Measurements from ENCODE around the gene POU2AF1.

GRCh38 chr11:111406091-111406490 is 27.0 kb upstream of the POU2AF1 start:
- TF ChIP-seq CTCF (IDR thresholded peaks at IDR 0.05; ENCODE audit: insufficient read depth, low read length, poor library complexity, severe bottlenecking) (no peak), EZH2phosphoT487 (conservative IDR thresholded peaks at IDR 0.05; ENCODE audit: low read length) (no peak)
